ENCODE results near the gene TMEM140.

The TMEM140 gene

DNA sequence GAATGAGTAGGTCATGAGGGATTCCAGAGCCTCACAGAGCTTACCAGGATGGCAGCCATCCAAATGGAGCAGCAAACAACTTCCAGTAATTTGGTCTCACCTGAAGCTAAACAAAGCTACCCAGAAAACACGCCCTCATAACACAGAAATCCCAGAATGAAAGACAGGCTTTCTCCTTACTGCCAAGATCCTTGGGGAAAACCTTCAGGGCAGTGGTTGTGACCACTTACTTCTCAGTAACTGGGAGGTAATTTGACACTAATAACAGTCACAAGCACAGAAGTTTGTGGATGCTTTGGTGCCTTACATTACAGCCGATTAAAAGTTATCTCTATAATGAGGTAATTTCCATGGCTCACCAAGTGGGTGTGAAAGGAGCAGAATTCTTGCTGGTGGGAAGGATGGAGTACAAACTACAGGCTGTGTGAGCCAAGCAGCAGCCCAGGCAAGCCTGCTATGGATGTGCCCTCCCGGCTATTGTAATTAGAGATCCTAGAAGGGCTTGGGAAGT lies 53.0 kb downstream of the TMEM140 start:
- no peak overlapping the region for H3K4me3 ChIP-seq (ENCODE audit: low read depth, low read length)
- H3K27ac ChIP-seq, result no peak overlapping the region
- DNase-seq, result no peak
- H3K27me3 ChIP-seq (replicated peaks), result no peaks in the 10 kb centered on the region
- no peak for TF ChIP-seq CTCF (IDR thresholded peaks at IDR 0.05; ENCODE audit: low read depth, low read length, missing control alignments)
- in situ Hi-C loops (cut with HindIII; ENCODE audit: low pct_ligation_motif_present, low sequenced_read_pairs), result no loop called here
- no peaks in the 10 kb centered on the region for H3K36me3 ChIP-seq (replicated peaks)

GRCh38 chr7:135201350-135201749 lies 53.5 kb downstream of the TMEM140 start:
- in situ Hi-C loops (cut with HindIII; ENCODE audit: low pct_ligation_motif_present, low sequenced_read_pairs), result no loop called here
- DNase-seq, result no peak
- Histone ChIP-seq H3K36me3 (replicated peaks) (no peaks in the 10 kb centered on the region), H3K27ac (no peak overlapping the region), H3K27me3 (replicated peaks) (no peaks in the 10 kb centered on the region), H3K4me3 (ENCODE audit: low read depth, low read length) (no peak overlapping the region)
- no peak for TF ChIP-seq CTCF (IDR thresholded peaks at IDR 0.05; ENCODE audit: low read depth, low read length, missing control alignments)

GRCh38 chr7:135204341-135204749 lies 56.5 kb downstream of the TMEM140 start:
- in situ Hi-C loops (cut with HindIII; ENCODE audit: low pct_ligation_motif_present, low sequenced_read_pairs), result no loop called here
- DNase-seq, result peak; percentile 29
- TF ChIP-seq CTCF (IDR thresholded peaks at IDR 0.05; ENCODE audit: low read depth, low read length, missing control alignments), result no peak
- no peaks in the 10 kb centered on the region for H3K27me3 ChIP-seq (replicated peaks)
- no peaks in the 10 kb centered on the region for H3K36me3 ChIP-seq (replicated peaks)
- H3K4me3 ChIP-seq (ENCODE audit: low read depth, low read length), result no peak overlapping the region
- no peak overlapping the region for H3K27ac ChIP-seq

DNA sequence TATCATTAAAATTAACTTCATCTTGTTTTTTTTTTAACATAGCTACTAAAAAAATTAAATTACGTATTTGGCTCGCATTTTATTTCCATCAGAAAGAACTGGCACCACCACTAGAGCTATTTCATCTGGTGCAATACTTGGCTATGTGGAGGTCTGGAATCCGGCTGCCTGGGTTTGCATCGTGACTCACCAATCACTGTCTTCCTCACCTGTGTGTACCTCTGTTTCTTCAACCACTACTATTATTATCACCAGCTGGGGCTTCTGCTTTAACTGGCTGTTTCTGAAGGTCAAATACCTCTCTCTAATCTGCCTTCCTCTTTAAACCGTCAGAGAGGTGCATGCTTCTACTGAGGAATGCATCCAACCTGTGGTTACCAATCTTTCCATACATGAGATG lies 57.0 kb downstream of the TMEM140 start:
- DNase-seq, result no peak
- in situ Hi-C loops (cut with HindIII; ENCODE audit: low pct_ligation_motif_present, low sequenced_read_pairs), result no loop called here
- no peaks in the 10 kb centered on the region for H3K36me3 ChIP-seq (replicated peaks)
- no peak overlapping the region for H3K4me3 ChIP-seq (ENCODE audit: low read depth, low read length)
- no peaks in the 10 kb centered on the region for H3K27me3 ChIP-seq (replicated peaks)
- TF ChIP-seq CTCF (IDR thresholded peaks at IDR 0.05; ENCODE audit: low read depth, low read length, missing control alignments), result no peak
- no peak overlapping the region for H3K27ac ChIP-seq

- no peaks in the 10 kb centered on the region for H3K36me3 ChIP-seq (replicated peaks)
- H3K4me3 ChIP-seq (ENCODE audit: low read depth, low read length), result no peak overlapping the region
- H3K27ac ChIP-seq, result no peak overlapping the region
- DNase-seq, result no peak
- in situ Hi-C loops (cut with HindIII; ENCODE audit: low pct_ligation_motif_present, low sequenced_read_pairs), result no loop called here
- TF ChIP-seq CTCF (IDR thresholded peaks at IDR 0.05; ENCODE audit: low read depth, low read length, missing control alignments), result no peak
- no peaks in the 10 kb centered on the region for H3K27me3 ChIP-seq (replicated peaks)
These were observed 58.0 kb downstream of the TMEM140 start for GRCh38 chr7:135205850-135206249.

GRCh38 chr7:135206941-135207391 lies 59.1 kb downstream of the TMEM140 start:
- in situ Hi-C loops (cut with HindIII; ENCODE audit: low pct_ligation_motif_present, low sequenced_read_pairs), result no loop called here
- Histone ChIP-seq H3K27ac (no peak overlapping the region), H3K36me3 (replicated peaks) (no peaks in the 10 kb centered on the region), H3K27me3 (replicated peaks) (no peaks in the 10 kb centered on the region), H3K4me3 (ENCODE audit: low read depth, low read length) (no peak overlapping the region)
- TF ChIP-seq CTCF (IDR thresholded peaks at IDR 0.05; ENCODE audit: low read depth, low read length, missing control alignments), result no peak
- DNase-seq, result no peak

Measured in brain microvascular endothelial cell (primary cell).